ENCODE data around the gene GATAD2A.

DNA sequence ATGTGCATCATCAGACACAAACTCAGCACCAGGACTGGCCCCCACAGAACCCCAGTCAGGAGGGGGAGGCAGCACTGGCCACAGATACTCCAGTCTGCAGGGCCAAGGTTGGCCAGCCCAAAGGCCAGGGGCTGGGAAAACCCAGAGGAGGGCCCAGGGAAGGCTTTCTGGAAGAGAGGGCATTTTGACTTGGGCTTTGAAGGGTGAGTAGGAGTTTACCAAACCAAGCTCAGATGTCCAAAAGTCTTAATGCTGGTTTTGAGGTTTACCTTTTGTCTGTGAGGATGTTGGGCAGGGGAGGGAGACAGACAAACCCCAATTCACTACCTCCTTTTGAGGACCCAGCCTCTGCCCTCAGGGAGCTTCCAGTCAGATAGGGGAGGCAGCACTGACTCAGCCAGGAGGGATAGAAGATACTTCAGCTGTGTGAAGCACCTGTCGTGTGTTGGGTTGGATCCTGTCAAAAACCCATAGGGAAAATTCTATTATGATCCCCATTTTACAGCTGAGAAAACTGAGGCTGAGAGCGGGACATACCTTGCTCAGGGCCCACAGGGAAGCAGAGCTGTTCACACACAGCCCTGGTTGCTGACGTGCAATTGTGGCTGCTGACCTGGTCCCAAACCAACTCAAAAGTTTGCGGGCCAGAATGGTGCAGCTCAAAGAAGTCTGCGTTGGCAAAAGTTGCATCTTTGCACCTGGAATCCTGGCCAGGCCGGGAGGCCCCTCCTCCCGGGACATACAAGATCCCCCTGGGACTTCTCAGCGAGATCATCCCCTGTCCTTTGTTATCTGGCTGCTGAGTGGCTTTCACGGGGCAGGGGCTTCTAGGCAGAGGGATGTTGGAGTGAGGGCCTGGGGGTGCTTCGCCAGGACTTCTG lies 145.7 kb downstream of the GATAD2A start:
- TF ChIP-seq, protein P1, sequence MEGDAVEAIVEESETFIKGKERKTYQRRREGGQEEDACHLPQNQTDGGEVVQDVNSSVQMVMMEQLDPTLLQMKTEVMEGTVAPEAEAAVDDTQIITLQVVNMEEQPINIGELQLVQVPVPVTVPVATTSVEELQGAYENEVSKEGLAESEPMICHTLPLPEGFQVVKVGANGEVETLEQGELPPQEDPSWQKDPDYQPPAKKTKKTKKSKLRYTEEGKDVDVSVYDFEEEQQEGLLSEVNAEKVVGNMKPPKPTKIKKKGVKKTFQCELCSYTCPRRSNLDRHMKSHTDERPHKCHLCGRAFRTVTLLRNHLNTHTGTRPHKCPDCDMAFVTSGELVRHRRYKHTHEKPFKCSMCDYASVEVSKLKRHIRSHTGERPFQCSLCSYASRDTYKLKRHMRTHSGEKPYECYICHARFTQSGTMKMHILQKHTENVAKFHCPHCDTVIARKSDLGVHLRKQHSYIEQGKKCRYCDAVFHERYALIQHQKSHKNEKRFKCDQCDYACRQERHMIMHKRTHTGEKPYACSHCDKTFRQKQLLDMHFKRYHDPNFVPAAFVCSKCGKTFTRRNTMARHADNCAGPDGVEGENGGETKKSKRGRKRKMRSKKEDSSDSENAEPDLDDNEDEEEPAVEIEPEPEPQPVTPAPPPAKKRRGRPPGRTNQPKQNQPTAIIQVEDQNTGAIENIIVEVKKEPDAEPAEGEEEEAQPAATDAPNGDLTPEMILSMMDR (IDR thresholded peaks at IDR 0.05), result no peak
- no peak for TF ChIP-seq POLR2A (IDR thresholded peaks at IDR 0.05; ENCODE audit: low read depth)

All from esophagus muscularis mucosa (tissue), 3 donors.